AG04450 (cell line): Measurements from ENCODE around the gene FCER1G. TPM values are rescaled to one million over a fixed set of nuclear protein-coding genes. Genes with fewer than 3 reads are reported as not detected.

Experiments
- CTCF ChIA-PET: fragments of 300-600, 350-600 bp; formaldehyde crosslinking; extraction: SDS; loops from one replicate; lab custom pipeline; 2022; ENCODE audit warnings: antibody characterized with exemption, inconsistent platforms; lab: Charles Lee
- POLR2A ChIA-PET: fragments of 350-600 bp; formaldehyde crosslinking; extraction: SDS; loops from one replicate; lab custom pipeline; 2021; ENCODE audit warnings: antibody characterized with exemption, inconsistent platforms; lab: Yijun Ruan, JAX
- DNase-seq: peaks from one replicate; pipeline ENCODE4 v3.0.0-alpha.2; 2011; ENCODE audit warnings: low read depth, low spot score
- H3K27ac ChIP-seq: one replicate; pipeline ENCODE4 v1.5.1; 2012; ENCODE audit warnings: low read depth, low read length, control low read depth
- H3K27me3 ChIP-seq: one replicate; pipeline ENCODE4 v1.6.0; 2012; ENCODE audit warnings: low read length; ENCODE audit not compliant: control insufficient read depth, insufficient read depth
- H3K4me3 ChIP-seq: 2 replicates; pipeline ENCODE4 v1.5.1; 2011; ENCODE audit warnings: mild to moderate bottlenecking, low read depth, low read length, control low read depth
- H3K9me3 ChIP-seq: 2 replicates; pipeline ENCODE4 v1.5.1; 2012; ENCODE audit warnings: low read length; ENCODE audit not compliant: control insufficient read depth, insufficient read depth
- polyA plus RNA-seq: library from polyadenylated mRNA; depleted of rRNA; stranded (reverse); fragments of >200 nt; gene quantifications from 2 replicates; pipeline ENCODE4 v1.2.3, GENCODE V29; 2011; rRNA removed
- TF ChIP-seq, protein P1 (sequence below): IDR thresholded peaks from 2 replicates; pipeline ENCODE4 v1.5.1; 2011; ENCODE audit warnings: low read depth, low read length, control low read depth, inconsistent platforms

The FCER1G gene
- polyA plus RNA-seq, 1 experiment: 0.66 TPM

DNA sequence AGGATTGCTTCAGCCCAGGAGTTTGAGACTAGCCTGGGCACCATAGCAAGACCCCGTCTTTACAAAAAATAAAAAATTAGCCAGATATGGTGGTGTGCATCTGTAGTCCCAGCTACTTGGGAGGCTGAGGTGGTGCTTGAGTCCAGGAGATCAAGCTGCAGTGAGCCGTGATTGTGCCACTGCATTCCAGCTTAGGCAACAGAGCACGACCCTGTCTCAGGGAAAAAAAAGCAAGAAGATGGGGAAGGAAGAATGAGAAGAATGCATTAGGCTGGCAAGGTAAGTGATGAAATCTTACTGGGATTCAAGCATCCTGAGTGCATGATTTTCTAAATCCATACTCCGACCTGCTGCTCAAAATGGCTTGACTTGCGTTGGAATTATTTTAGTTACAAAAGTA lies 50.2 kb downstream of the FCER1G start:
- no peaks in the 10 kb centered on the region for H3K9me3 ChIP-seq

DNA sequence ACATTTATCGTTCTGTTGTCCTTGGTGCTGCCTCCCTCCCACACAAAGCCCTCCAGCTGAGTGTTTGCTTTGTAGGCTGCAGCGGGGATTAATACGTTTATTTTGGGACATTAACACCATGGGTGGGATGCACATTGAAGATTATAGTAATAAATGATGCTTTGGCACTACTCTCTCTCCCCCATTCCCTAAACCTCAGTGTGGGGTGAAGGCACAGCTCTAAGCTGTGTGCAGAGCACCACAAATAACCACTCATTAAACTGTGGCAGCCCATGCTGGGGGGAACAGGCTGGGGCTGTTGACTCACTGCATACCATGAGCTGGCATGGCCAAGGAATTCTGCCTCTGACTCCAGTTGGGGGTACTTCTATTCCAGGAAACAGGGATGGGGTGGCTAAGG lies 51.1 kb downstream of the FCER1G start:
- H3K9me3 ChIP-seq: no peaks in the 10 kb centered on the region
- ChIA-PET CTCF (no interaction called here), POLR2A (no interaction called here)
- peaks cover 8% of the 10 kb centered on the region for H3K27me3 ChIP-seq
- TF ChIP-seq, protein P1, sequence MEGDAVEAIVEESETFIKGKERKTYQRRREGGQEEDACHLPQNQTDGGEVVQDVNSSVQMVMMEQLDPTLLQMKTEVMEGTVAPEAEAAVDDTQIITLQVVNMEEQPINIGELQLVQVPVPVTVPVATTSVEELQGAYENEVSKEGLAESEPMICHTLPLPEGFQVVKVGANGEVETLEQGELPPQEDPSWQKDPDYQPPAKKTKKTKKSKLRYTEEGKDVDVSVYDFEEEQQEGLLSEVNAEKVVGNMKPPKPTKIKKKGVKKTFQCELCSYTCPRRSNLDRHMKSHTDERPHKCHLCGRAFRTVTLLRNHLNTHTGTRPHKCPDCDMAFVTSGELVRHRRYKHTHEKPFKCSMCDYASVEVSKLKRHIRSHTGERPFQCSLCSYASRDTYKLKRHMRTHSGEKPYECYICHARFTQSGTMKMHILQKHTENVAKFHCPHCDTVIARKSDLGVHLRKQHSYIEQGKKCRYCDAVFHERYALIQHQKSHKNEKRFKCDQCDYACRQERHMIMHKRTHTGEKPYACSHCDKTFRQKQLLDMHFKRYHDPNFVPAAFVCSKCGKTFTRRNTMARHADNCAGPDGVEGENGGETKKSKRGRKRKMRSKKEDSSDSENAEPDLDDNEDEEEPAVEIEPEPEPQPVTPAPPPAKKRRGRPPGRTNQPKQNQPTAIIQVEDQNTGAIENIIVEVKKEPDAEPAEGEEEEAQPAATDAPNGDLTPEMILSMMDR: no peak
- H3K27ac ChIP-seq: no peak overlapping the region
- no peak overlapping the region for H3K4me3 ChIP-seq
- no peak for DNase-seq

More for the DNA sequence above, 50.2 kb downstream of the FCER1G start:
- ChIA-PET CTCF (no interaction called here), POLR2A (interaction anchor here (0.7 kb wide), 1 partner anchor 68 kb away, joined by 5 read pairs; no protein-coding TSS in a partner anchor)
- TF ChIP-seq, protein P1: no peak
- no peak overlapping the region for H3K27ac ChIP-seq
- no peak for DNase-seq
- no peak overlapping the region for H3K4me3 ChIP-seq
- peaks cover 17% of the 10 kb centered on the region for H3K27me3 ChIP-seq

GRCh38 chr1:161266836-161267235 lies 51.7 kb downstream of the FCER1G start:
- no peak overlapping the region for H3K27ac ChIP-seq

DNA sequence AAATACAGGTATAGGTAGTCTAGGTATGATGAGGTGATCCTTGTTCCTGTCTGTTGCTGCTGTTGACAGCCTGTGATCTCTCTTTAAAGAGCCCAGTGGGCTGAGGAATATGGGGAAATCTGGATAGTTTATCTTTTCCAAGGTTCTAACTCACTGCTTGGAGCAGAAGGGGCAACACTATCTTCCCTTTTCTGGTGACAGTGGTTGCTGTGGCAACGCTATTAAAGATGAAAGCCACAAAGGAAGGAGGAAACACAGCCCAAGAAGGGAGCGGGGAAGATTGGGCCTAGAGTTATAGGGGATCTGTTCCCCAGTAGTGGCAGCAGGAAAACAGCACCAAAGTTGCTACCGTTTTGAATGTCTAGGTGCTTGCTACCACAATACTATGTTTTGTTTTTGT lies 52.2 kb downstream of the FCER1G start:
- Histone ChIP-seq H3K27me3 (peaks cover 3% of the 10 kb centered on the region), H3K9me3 (no peaks in the 10 kb centered on the region), H3K4me3 (no peak overlapping the region), H3K27ac (no peak overlapping the region)
- TF ChIP-seq, protein P1: no peak
- POLR2A ChIA-PET: no interaction called here
- DNase-seq: no peak
- CTCF ChIA-PET: interaction anchor here (0.6 kb wide), 1 partner anchor 23 kb away, joined by 3 read pairs; no protein-coding TSS in a partner anchor

More at GRCh38 chr1:161266836-161267235, 51.7 kb downstream of the FCER1G start:
- no peak overlapping the region for H3K4me3 ChIP-seq
- no peak for DNase-seq
- TF ChIP-seq, protein P1: no peak
- peaks cover 3% of the 10 kb centered on the region for H3K27me3 ChIP-seq
- CTCF ChIA-PET: interaction anchor here (0.6 kb wide), 1 partner anchor 23 kb away, joined by 3 read pairs; no protein-coding TSS in a partner anchor
- no peaks in the 10 kb centered on the region for H3K9me3 ChIP-seq
- POLR2A ChIA-PET: no interaction called here

Other genes starting within 250 kb of the FCER1G start
- 1.7 and 2.0 TPM in 2 replicates for gene F11R, start 194.1 kb upstream of the FCER1G start, polyA plus RNA-seq
- 0.33 TPM in 1 of 2 replicates, not detected in the other for gene TSTD1, start 176.3 kb upstream of the FCER1G start, polyA plus RNA-seq
- gene USF1, start 169.3 kb upstream of the FCER1G start, polyA plus RNA-seq: 32.6 and 37.6 TPM in 2 replicates
- not detected in 2 replicates for gene ARHGAP30, start 145.4 kb upstream of the FCER1G start, polyA plus RNA-seq
- gene NECTIN4, start 125.7 kb upstream of the FCER1G start, polyA plus RNA-seq: 0.02 and 0.16 TPM in 2 replicates
- gene KLHDC9, start 116.9 kb upstream of the FCER1G start, polyA plus RNA-seq: 1.1 and 1.6 TPM in 2 replicates
- gene PFDN2, start 97.3 kb upstream of the FCER1G start, polyA plus RNA-seq: 84.2 and 101 TPM in 2 replicates
- gene NIT1, start 97.2 kb upstream of the FCER1G start, polyA plus RNA-seq: 19.2 and 24.3 TPM in 2 replicates
- 34.9 and 38.0 TPM in 2 replicates for gene DEDD, start 82.6 kb upstream of the FCER1G start, polyA plus RNA-seq
- gene UFC1, start 61.3 kb upstream of the FCER1G start, polyA plus RNA-seq: 129 and 146 TPM in 2 replicates
- gene USP21, start 55.8 kb upstream of the FCER1G start, polyA plus RNA-seq: 15.4 and 16.2 TPM in 2 replicates
- 9.7 and 9.8 TPM in 2 replicates for gene PPOX, start 48.9 kb upstream of the FCER1G start, polyA plus RNA-seq
- gene B4GALT3, start 37.8 kb upstream of the FCER1G start, polyA plus RNA-seq: 21.8 and 24.7 TPM in 2 replicates
- gene ADAMTS4, start 16.2 kb upstream of the FCER1G start, polyA plus RNA-seq: 0.52 and 0.72 TPM in 2 replicates
- 150 and 155 TPM in 2 replicates for gene NDUFS2, start 12.9 kb upstream of the FCER1G start, polyA plus RNA-seq
- gene APOA2, start 8.3 kb downstream of the FCER1G start, polyA plus RNA-seq: not detected in 2 replicates
- 9.3 and 9.9 TPM in 2 replicates for gene TOMM40L, start 10.8 kb downstream of the FCER1G start, polyA plus RNA-seq
- gene NR1I3, start 22.9 kb downstream of the FCER1G start, polyA plus RNA-seq: not detected in 2 replicates
- gene PCP4L1, start 43.5 kb downstream of the FCER1G start, polyA plus RNA-seq: not detected in 2 replicates
- 0.71 and 0.89 TPM in 2 replicates for gene MPZ, start 94.7 kb downstream of the FCER1G start, polyA plus RNA-seq
- gene SDHC, start 99.1 kb downstream of the FCER1G start, polyA plus RNA-seq: 311 and 335 TPM in 2 replicates
- not detected in 2 replicates for gene CFAP126, start 152.6 kb downstream of the FCER1G start, polyA plus RNA-seq